ENCODE measurements around the gene NTRK3. TPM values are rescaled to one million over a fixed set of nuclear protein-coding genes. Genes with fewer than 3 reads are reported as not detected.
A peak's percentile ranks its signal among the peaks of the same experiment; 100 is the strongest.

The NTRK3 gene
- total and polyA plus RNA-seq, 2 of the 8 experiments (the other 6 are each of a cell fraction or from before 2014, with no cell fraction given), result 4.5 to 6.8 TPM

- no peak overlapping the region for H2BK5ac ChIP-seq (ENCODE audit: low read depth, low read length)
- H4K5ac ChIP-seq (ENCODE audit: insufficient read length, low read depth, low read length), result no peak overlapping the region
- 0 out of 2 replicates have a peak overlapping the region, but pooled peaks have one; percentile 8 for H2AFZ ChIP-seq (ENCODE audit: low read length)
- no peak overlapping the region for H3K27ac ChIP-seq (ENCODE audit: low read depth, low read length)
- no peak overlapping the region; the same call in 1 of the 2 replicates for H3K18ac ChIP-seq (ENCODE audit: extremely low read depth, low read length)
- no peak overlapping the region for H3K9ac ChIP-seq (replicated peaks in 1 of 4; ENCODE audit: extremely low read depth in 1 of 4, low read depth in 3 of 4, low read length in 3 of 4)
- H3K79me1 ChIP-seq (ENCODE audit: low read depth, low read length), result no peaks in the 10 kb centered on the region
- H2AK5ac ChIP-seq (ENCODE audit: low read depth, low read length), result no peak overlapping the region
- H3K4ac ChIP-seq (replicated peaks; ENCODE audit: insufficient read length, low read depth, low read length), result no peak overlapping the region
- H3K79me2 ChIP-seq (ENCODE audit: control insufficient read depth in 1 of 2, insufficient read depth in 2 of 2, low read length in 2 of 2), result no peaks in the 10 kb centered on the region
- no peak overlapping the region for H3K4me3 ChIP-seq (ENCODE audit: extremely low read depth in 1 of 4, insufficient read depth in 2 of 4, low read depth in 3 of 4, low read length in 4 of 4)
- H3K9me3 ChIP-seq (ENCODE audit: insufficient read depth in 2 of 2, low read depth in 1 of 2, low read length in 1 of 2), result no peaks in the 10 kb centered on the region
- H2BK15ac ChIP-seq (ENCODE audit: low read length), result no peak overlapping the region
- TF ChIP-seq TEAD4 (IDR thresholded peaks at IDR 0.05; ENCODE audit: low read depth, low read length) (0 out of 2 replicates have a peak, but pooled peaks have one; percentile 10), SP4 (IDR thresholded peaks at IDR 0.05; ENCODE audit: low read length) (no peak)
- peaks cover 6 to 18% (median 9%) of the 10 kb centered on the region in 4 experiments for H3K4me1 ChIP-seq (replicated peaks in 1 of 4; ENCODE audit: control insufficient read depth in 3 of 4, insufficient read depth in 4 of 4, low read length in 3 of 4)
- no peak for DNase-seq (ENCODE audit: low read depth in 1 of 2, low spot score in 2 of 2)
- CTCF ChIA-PET (ENCODE audit: partially characterized antibody), result interaction anchor here (0.9 to 4.4 kb wide), 11 partner anchors 10 to 150 kb away, joined by 3 to 43 read pairs (median 5); partner anchors contain the start of gene NTRK3
- no peak overlapping the region; a peak in 1 of 4 replicates for H3K4me2 ChIP-seq (ENCODE audit: insufficient read depth in 1 of 2, low read depth in 2 of 2, low read length in 2 of 2)
- H2BK12ac ChIP-seq (ENCODE audit: low read depth, low read length), result no peak overlapping the region
- 71% methylated on average over 4 of the region's 4 CpGs; no CpG with 5 or more reads in 1 of the 2 experiments for WGBS, 2 experiments (ENCODE audit: extremely low coverage in 1 of 2, insufficient coverage in 1 of 2, insufficient read length in 1 of 2, insufficient replicate concordance in 2 of 2, low coverage in 1 of 2, low lambda C conversion rate in 2 of 2, missing lambda C conversion rate in 1 of 2)
- no peak overlapping the region for H3K56ac ChIP-seq (replicated peaks; ENCODE audit: insufficient read length, low read depth, low read length)
- no peaks in the 10 kb centered on the region for H3K23me2 ChIP-seq (ENCODE audit: low read depth, low read length)
- no peak overlapping the region for H2BK120ac ChIP-seq (replicated peaks; ENCODE audit: low read depth, low read length)
- no peak overlapping the region for H3K14ac ChIP-seq (ENCODE audit: insufficient read length)
- H4K20me1 ChIP-seq (replicated peaks in 1 of 2; ENCODE audit: control insufficient read depth in 1 of 2, insufficient read depth in 2 of 2, low read length in 2 of 2), result no peaks in the 10 kb centered on the region
- no peak overlapping the region for H4K91ac ChIP-seq (replicated peaks; ENCODE audit: insufficient read length, low read length)
- FAIRE-seq, result no peak
- H4K8ac ChIP-seq (ENCODE audit: extremely low read depth, insufficient read depth, low read length), result no peak overlapping the region; the same call in 1 of the 2 replicates
- POLR2A ChIA-PET (ENCODE audit: partially characterized antibody), result no interaction called here
- H3K36me3 ChIP-seq (ENCODE audit: control insufficient read depth in 2 of 4, insufficient read depth in 4 of 4, low read length in 3 of 4), result no peaks in the 10 kb centered on the region
- H2BK20ac ChIP-seq (ENCODE audit: low read length), result no peak overlapping the region
- H3K23ac ChIP-seq (ENCODE audit: insufficient read length), result no peak overlapping the region
- no peaks in the 10 kb centered on the region for H3K27me3 ChIP-seq (replicated peaks in 1 of 4; ENCODE audit: control insufficient read depth in 3 of 4, extremely low read depth in 1 of 4, insufficient read depth in 3 of 4, low read length in 3 of 4)
Measured at GRCh38 chr15:88299497-88299896, 43.0 kb upstream of the NTRK3 start.
